ENCODE measurements around the gene ADPRHL1. TPM values are rescaled to one million over a fixed set of nuclear protein-coding genes. Genes with fewer than 3 reads are reported as not detected.

ADPRHL1 gene
- polyA plus RNA-seq (ENCODE audit: insufficient read length), result 295 TPM

DNA sequence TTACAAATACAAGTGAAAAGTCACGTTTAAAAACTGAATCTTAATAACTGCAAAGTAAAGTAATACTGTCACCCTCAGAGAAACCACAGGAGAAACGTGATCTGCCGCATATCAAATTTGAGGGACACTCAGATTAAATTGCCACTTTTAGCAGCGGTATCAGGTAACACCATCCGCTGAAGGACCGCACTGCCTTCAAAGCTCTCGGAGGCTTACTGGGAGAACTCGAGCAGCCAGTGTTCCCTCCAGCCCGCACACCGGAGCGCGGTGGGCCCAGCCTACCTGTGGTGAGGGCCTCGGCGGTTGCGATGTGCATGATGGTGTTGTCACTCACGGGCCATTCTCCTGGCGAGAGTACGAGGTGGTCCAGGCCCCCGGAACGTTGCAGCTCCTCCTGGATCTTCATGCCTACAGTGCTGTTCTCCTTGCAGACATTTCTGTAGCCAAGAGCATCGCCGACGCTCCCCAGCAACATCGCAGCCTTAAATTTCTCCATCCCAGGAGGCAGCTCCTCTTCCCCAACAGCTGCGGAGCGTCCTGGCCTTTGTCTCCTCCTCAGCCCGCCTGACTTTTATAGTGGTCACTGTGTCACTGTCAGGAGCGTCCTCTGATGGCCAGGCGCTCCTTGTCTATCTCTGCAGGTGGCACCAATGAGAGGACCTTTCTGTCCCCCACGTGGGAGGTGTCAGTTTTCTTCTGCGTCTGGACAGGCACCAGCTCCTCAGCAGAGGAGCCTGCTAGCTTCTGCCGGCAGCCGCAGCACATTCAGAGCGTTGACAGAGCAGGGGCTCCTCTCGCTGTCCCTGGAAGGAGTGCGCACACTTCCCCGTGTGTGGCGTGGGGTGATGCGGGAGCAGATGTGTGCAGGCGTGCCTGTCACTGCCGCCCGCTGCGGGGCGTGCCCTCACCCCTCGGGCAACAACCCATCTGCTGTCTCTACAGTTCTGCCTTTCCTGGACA is at the start of gene ADPRHL1:
TSS of gene ADPRHL1 (minus strand) at position 547 of the 960 bp plus-strand sequence. CDS start at position 496, 51 bp downstream.
- no peak for DNase-seq (ENCODE audit: low read depth)

DNA sequence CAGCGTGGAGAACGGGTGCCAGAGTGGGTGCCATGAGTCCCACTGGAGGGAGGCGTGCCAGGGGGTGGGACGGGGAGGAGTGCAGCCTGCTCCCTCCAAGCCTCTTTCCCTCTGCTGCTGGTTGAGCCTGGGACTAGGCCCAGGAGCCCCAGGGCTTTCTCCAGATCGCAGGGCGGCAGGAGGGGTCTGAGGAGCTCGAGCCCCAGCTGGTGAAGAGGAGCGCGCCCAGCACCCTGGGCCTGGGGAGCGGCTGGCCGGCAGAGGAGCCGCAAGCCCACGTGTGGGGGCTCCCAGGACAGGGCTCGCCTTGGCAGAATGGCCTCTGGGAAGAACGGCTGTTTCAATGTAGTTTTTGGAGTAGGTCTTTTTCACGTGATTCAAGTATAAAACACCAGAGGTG is 49.4 kb upstream of the ADPRHL1 start:
- DNase-seq (ENCODE audit: low read depth), result no peak

DNA sequence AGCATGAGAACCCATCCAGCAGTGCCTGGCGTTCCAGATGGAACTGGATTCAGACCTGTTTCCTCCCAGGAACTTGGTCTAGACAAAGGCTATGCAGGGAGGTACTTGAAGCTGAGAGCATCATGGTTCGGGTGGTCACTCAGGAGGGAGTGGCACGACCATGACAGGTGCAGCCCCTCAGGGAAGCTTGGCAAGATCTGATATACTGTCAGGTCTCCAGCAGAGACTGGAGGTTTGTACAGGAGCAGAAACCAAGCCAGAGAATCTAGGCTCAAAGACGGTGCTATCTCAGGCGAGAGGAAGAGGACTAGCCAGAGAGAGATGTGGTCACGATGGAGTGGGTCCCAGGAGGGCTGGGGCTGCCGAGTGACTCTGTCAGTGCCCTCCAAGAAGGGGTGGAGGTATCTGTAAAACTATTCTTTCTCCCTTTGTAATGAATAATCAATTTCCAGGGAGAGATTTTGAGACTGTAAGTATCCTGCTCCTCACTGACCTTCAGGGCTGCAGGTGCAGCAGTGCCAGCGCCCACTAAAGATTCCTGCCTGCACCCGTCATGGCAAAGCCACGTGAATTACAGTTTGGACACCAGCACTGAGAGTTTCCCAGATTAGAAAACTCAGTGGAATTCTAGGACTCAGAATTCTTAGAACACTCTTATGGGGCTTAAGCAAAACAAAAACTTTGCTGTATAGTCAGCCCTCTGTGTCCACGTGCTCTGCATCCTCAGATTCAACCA is 47.4 kb upstream of the ADPRHL1 start:
- DNase-seq (ENCODE audit: low read depth), result no peak

DNA sequence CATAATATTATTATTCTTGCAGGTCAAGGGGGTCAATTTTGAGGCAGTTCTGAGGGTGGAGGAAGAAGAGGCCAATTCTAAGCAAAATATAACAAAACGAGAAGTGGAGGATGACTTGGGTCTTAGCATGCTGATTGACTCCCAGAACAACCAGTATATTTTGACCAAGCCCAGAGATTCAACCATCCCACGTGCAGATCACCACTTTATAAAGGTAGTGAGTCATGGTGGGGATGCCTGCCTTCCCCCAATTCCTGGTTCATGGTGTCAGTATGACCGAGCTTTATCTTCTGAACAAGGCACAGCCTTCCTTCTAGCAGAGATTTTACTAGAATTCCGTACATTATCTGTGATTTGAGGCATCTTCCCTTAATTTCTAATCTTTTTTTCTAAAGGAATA is 46.6 kb upstream of the ADPRHL1 start:
- no peak for DNase-seq (ENCODE audit: low read depth)

DNA sequence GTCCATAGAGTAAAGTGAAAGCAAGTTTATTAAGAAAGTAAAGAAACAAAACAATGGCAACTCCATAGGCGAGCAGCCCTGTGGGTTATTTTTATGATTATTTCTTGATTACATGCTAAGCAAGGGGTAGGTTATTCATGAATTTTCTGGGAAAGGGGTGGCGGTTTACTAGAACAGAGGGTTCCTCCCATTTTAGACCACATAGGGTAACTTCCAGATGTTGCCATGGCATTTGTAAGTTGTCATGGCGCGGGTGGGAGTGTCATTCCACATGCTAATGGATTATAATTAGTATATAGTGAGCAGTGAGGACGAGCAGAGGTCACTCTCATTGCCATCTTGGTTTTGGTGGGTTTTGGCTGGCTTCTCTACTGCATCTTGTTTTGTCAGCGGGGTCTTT is 45.6 kb upstream of the ADPRHL1 start:
- no peak for DNase-seq (ENCODE audit: low read depth)

DNA sequence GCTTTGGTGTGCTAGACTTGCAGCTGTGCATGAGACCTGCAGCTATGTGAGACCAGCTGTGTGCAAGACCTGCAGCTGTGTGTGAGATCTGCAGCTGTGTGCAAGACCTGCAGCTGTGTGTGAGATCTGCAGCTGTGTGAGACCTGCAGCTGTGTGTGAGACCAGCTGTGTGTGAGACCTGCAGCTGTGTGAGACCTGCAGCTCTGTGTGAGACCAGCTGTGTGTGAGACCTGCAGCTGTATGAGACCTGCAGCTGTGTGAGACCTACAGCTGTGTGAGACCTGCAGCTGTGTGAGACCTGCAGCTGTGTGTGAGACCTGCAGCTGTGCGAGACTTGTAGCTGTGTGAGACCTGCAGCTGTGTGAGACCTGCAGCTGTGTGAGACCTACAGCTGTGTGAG is 43.9 kb upstream of the ADPRHL1 start:
- no peak for DNase-seq (ENCODE audit: low read depth)

DNA sequence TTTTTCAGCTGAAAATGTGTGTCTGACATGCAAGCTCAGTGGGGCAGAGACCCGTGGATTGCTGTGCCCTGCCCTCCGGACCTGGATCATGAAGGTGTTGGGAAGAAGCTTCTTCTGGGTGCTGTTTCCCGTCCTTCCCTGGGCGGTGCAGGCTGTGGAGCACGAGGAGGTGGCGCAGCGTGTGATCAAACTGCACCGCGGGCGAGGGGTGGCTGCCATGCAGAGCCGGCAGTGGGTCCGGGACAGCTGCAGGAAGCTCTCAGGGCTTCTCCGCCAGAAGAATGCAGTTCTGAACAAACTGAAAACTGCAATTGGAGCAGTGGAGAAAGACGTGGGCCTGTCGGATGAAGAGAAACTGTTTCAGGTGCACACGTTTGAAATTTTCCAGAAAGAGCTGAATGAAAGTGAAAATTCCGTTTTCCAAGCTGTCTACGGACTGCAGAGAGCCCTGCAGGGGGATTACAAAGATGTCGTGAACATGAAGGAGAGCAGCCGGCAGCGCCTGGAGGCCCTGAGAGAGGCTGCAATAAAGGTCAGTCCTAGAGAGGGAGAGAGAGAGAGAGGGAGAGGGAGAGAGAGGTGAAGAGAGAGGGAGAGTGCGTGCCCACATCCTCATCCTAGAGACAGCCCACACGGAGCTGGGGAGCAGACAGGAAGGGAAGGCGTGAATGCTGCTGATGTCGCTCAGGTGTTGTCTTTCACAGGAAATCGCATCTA is 42.4 kb upstream of the ADPRHL1 start:
- DNase-seq (ENCODE audit: low read depth), result no peak

DNA sequence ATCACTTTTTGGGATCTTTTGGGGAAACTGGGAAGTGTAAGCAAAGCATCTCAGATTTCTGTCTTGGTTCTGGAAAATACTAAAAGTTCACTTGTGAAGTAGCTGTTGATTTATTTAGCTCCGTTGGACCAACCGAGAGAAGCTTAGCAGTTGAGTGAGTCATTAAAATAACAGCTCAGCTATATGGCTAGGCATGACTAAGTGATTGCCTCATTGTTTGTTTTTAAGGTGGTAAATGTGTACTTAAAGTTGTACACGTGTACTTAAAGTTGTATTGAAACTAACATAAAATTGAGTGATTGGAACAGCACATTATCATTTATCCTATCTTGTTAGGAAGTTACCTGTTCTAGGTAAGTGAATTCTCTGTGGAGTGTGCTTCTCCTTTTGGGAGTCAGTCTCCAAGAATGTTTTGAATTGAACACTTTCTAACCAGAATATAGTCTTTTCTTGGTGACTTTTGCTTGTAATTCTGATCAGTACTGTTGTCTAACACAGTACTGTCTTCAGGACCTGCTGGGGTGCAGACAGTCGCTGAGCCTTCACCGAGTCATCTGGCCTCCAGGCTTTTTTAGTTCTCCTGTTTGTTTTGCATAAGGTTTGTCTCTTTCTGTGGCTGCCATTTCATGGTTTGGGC is 40.1 kb upstream of the ADPRHL1 start:
- no peak for DNase-seq (ENCODE audit: low read depth)

DNA sequence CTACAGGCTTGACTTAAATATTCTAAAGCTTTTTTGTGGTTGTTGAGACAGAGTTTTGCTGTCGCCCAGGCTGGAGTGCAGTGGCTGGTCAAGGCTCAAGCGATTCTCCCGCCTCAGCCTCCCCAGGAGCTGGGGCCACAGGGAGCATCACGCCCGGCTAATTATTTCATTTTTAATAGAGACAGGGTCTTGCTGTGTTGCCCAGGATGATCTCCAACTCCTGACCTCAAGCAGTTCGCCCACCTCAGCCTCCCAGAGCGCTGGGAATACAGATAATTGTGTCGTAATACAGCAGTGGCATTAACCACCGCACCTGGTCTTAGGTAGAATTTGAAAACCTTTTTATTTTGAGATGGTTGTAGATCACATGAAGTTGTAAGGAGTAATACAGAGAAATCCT is 38.7 kb upstream of the ADPRHL1 start:
- no peak for DNase-seq (ENCODE audit: low read depth)

DNA sequence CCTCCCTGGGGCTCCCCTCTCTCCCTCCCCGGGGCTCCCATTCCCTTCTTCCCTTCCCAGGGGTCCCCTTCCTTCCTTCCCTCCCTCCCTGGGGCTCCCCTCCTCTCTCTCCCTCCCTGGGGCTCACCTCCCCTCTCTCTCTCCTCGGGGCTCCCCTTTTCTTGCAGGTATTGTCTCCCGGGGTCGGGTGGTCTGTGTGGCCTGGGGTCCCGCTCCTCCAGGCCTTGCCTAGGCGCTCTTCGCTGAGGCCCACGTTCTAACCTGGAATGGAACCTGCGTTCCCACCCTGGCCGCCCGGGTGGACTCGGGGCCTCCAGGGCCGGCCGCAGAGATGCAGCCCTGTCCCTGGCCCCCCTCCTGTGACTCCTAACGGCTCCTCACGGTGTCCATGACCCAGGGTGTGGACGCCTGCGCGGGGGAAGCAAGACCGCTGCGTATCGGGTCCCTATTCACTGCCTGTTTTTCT is 38.2 kb upstream of the ADPRHL1 start:
- no peak for DNase-seq (ENCODE audit: low read depth)

DNA sequence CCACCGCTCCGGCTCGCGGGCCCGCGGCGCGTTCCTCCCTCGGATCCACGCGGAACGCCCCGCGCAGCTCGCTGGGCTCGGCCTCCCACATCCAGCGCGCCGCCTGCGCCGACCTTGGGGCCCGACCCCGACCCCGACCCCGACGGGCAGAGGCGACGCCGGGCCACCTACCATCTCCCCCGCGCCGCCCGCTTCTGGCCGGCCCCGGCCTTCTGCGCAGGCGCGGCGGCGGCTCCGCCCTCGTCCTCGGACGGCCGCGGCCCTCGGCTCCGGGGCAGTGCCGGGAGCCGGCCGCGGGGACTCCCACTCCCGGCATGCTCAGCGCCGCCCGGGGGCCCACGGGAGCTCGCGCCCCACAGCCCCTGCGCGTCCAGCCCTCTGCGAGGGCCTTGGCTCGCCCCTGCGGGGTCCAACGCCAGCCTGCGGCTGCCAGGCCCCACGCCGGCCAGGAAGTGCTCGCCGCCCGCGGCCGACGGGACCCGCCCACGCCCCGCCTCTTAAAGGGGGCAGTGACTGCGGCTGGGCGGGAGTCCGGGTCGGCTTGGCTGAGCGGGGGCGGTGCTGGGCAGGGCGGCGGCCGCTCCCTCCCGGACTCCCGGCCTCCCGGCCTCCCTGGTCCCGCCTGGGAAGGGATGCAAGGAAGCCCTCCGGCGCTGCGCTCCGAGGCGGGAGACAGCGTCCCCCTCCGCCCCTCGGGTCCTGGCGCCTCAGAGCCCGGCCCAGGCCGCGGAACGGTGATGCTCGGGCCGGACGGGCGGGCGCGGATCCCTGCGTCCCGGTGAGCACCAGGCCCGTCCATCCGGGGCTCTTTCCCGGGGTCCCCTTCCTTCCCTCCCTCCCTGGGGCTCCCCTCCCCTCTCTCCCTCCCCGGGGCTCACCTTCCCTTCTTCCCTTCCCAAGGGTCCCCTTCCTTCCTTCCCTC is 37.5 kb upstream of the ADPRHL1 start, which contains the start of gene DCUN1D2:
TSS of gene DCUN1D2 (minus strand) at position 216 of the 922 bp plus-strand sequence. CDS start at position 174, 42 bp downstream.
- peak; percentile 74 for DNase-seq (ENCODE audit: low read depth)

DNA sequence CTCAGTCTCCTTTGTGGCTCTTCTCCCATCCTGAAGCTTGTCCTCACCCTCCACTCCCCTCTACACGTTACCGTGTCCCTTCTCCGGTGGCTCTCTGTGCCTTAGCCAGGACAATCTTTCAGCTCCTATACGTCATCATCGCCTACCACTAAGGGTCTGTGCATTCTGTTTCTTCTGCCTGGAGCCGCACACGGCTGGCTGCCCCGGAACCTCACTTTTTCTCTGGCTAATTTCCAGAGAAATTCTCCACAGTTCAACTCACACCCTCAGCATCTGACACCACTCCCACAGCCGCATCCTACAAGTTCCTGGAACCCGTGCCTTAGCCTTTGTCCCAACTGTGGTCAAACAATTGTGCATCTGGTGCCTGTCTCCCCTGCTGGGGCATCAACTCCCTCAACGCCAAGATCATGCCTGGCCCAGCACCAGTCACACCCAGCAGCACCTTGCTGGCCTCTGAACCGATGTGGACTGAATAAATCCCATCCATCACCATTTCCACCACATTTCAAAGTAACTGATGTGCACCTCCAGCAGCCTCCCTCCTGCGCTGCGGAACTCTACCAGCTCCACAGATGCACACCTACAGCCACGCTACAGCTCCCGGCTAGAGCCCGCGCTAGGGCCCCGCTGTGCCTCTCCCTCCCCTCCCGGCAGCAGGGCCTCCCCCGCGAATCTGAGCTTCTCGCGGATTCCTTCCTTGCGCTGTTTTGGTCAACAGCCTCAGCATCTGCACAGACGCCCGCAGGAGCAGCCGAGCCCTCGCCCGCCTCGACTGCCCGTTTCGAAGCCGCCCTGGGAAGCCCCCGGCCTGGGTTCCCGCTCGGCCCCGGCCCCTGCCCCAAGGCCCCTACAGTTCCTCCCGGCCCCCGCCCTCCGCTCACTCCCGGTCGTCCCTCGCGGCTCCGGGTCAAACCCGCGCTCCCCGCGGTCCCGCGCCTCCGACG is 36.5 kb upstream of the ADPRHL1 start:
- no peak for DNase-seq (ENCODE audit: low read depth)

DNA sequence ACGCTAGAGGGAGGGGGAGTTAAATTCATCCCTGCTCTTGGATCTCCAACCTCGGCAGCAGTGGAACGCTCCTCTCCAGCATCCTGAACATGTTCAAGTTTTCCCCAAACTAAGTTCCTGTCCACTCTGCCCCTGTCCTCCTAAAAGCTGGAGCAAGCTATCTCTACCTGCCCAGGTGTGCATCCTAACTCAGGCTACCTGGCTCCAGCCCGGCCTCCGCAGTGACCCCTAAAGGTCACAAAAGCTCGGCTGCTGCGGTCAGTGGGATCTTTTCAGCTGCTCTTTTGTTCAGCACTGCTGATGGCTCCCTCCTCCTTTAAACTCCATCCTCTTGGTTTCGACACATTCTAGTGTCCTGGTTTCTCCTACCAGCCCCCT is 35.9 kb upstream of the ADPRHL1 start:
- no peak for DNase-seq (ENCODE audit: low read depth)

DNA sequence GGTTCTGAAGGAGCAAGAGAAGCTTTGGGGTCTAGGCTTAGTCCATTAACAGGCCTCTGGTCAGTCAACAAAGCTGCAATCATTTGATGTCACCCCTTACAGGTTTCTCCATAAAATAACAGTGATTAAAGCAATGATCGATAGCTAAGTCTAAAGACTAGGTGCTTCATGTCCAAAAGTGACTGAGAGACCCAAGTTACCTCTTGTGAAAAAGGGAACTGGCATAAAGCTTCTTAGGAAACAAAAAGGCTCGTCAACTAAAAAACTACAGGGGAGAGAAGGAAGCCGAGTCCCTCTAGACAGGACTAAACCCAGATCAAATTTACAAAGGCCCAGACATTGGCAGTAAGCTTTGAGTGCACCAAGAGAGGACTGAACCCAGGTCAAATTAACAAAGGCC is 35.0 kb upstream of the ADPRHL1 start:
- DNase-seq (ENCODE audit: low read depth), result no peak

DNA sequence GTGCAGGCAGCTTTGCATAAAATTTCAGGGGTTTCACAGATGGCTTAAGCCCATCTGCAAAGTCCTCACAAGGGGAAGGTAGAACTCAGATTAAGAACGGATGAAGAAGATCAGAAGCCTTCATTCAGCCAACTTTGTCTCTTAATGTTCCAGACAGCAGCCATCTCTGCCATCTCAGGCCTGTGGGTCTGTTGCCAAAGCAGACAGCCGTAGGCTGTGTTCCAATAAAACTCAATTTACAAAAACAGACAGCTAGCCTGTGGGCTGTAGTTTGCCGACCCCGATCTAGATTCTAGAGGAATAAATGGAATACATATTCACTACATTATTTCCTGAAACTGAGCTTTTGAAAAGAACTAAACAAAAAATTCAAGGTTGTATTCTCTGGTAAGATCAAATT is 33.4 kb upstream of the ADPRHL1 start:
- DNase-seq (ENCODE audit: low read depth), result no peak

DNA sequence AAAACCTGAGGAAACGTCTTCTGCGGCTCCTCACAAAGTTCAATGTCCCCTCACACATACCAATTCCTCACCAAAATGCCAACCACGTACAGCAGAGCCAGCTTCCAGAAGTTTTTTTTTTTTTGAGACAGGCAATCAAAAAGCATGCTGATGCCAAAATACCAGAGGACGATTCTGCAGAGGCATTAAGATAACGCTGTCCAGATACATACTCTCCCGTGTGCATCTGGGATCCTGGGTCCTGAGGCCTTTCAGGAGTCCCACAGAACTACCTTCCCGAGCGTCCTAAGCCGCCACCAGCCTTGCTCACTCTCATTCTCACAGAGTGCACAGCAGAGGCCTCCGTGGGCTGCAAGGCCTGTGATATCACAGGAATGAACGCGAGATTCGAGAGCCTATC is 32.3 kb upstream of the ADPRHL1 start:
- no peak for DNase-seq (ENCODE audit: low read depth)

DNA sequence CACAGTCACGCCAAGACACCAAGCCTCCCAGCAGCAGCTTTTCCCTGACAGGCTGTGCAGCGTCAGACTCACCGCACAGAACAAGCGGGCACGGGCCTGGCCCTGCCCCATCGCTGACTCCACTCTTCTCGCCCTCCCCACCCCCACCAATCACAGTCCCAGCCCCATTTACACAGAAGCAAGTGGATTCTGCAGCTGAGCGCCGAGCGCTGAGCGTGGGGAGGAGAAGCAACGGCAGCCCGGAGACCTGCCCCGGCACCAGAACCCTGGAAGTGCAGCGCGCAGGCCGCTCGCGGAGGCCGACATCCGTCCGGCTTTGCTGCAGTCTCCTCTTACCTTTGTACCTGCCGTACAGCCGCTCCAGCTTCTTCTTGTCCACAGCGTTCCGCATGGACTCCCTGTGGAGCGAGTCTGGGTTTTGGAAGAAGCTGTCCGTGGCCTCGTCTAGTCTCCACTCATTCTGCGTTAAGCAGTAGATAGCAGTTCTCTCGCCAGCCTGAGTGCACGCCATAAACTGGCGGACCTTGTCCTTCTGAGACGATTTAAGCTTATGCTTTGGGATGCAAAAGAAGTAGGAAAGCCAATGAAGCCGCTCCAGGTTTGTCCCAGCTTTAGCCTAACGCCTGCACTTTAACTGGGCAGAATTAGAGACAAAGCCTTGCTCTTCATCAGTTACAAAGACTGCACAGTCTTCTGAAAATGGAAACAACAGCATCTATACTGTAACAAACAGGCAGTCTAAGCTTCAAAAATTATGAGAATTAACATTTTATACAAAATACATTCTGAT is 30.4 kb upstream of the ADPRHL1 start:
- DNase-seq (ENCODE audit: low read depth), result no peak

DNA sequence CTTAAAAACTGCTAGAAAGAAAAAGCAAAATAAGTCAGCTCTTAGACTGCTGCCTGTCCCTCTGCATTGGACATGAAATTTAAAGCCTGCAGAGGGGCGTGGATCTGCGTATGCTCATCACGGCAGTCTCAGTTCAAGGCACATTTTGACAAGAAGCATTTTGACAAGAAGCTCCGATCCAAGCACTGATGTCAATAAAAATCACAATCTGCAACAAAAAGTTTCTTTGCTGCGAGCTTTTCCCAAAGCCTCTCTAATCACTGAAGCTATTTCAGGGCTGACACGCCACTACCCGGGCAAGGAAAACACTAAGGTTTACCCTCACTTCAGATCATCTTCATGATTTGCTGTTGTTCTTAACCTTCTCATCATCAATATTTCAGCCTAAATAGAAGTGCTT is 29.8 kb upstream of the ADPRHL1 start:
- no peak for DNase-seq (ENCODE audit: low read depth)

All from forelimb muscle (tissue), 1 donor.